Sigmoid colon (tissue), 7 donors: ENCODE results near the gene METRNL. TPM values are rescaled to one million over a fixed set of nuclear protein-coding genes. Genes with fewer than 3 reads are reported as not detected.

Experiments used
- DNase-seq: peaks from one replicate; pipeline ENCODE4 v3.0.0-alpha.2; 2019
- H3K27ac ChIP-seq, 4 donors: fragments of 200-600 bp; sonication (generic); one replicate each; pipeline ENCODE4 v1.5.1; 2016 to 2019; ENCODE audit warnings: mild to moderate bottlenecking in 1 of 4
- H3K27me3 ChIP-seq, 3 donors: fragments of 200-600 bp; sonication (generic); one replicate each; pipeline ENCODE4 v1.5.1; 2019; ENCODE audit warnings: mild to moderate bottlenecking in 1 of 3
- H3K36me3 ChIP-seq, 4 donors: fragments of 200-600 bp; sonication (generic); one replicate each; pipeline ENCODE4 v1.5.1; 2016 to 2019
- H3K4me1 ChIP-seq, 4 donors: fragments of 200-600 bp; sonication (generic); one replicate each; pipeline ENCODE4 v1.5.1; 2017 to 2019
- H3K4me3 ChIP-seq, 4 donors: fragments of 200-600 bp; sonication (generic); one replicate each; pipeline ENCODE4 v1.5.1; 2017 to 2019; ENCODE audit warnings: mild to moderate bottlenecking in 2 of 4, moderate library complexity in 1 of 4
- H3K9me3 ChIP-seq, 4 donors: fragments of 200-600 bp in 3 of 4; sonication (generic) in 3 of 4; one replicate each; pipeline versions ENCODE4 v1.5.1 to v1.6.1; 2013 to 2019
- EP300 ChIP-seq, 4 donors: sonication (generic); formaldehyde crosslinking; IDR thresholded peaks; one replicate each; pipeline ENCODE4 v1.6.1; 2017; ENCODE audit warnings: antibody characterized with exemption in 4 of 4
- POLR2A ChIP-seq, 2 donors: fragments of 450-650 bp; IDR thresholded peaks; one replicate each; pipeline ENCODE4 v1.6.1; 2016; ENCODE audit warnings: antibody characterized with exemption in 2 of 2, mild to moderate bottlenecking in 2 of 2, moderate library complexity in 2 of 2
- POLR2AphosphoS5 ChIP-seq, 4 donors: sonication (generic); formaldehyde crosslinking; IDR thresholded peaks; one replicate each; pipeline ENCODE4 v1.6.1; 2017; ENCODE audit warnings: antibody characterized with exemption in 4 of 4
- WGBS, 2 donors: extraction: QIAGEN DNeasy Blood & Tissue Kit; methylation state at CpG; one replicate each; pipeline ENCODE4 v1.1.7; 2013; 5-methylcytosine and 5-hydroxymethylcytosine counted together
- intact Hi-C: fragments of 100-400 bp; cut with DNase I; formaldehyde crosslinking; loops from one replicate; pipeline ENCODE4 v1.15.1; 2023
- polyA plus RNA-seq, 3 donors: library from polyadenylated mRNA; stranded (reverse); fragments of 200-250 nt; gene quantifications; one replicate each; pipeline ENCODE4 v1.2.3, GENCODE V29; 2013
- total RNA-seq, 4 donors: library from RNA; depleted of rRNA; stranded (reverse); fragments of >200 nt; gene quantifications; one replicate each; pipeline ENCODE4 v1.1.0, GENCODE V29; 2016
- TF ChIP-seq, protein P1 (sequence below), 4 experiments: fragments of 450-650 bp in 3 of 4; fragments of 200-600 bp in 1 of 4; IDR thresholded peaks; one replicate each; pipeline ENCODE4 v1.5.1; 2016 to 2019; ENCODE audit warnings: antibody characterized with exemption in 4 of 4, mild to moderate bottlenecking in 3 of 4, moderate library complexity in 2 of 4
- donor health status: healthy with polysubstance abuse.
- donor health status: Bipolar disorder and iron deficiency.
- donor health status: healthy.

The METRNL gene
- total and polyA plus RNA-seq, 7 donors, result 26.8 to 116 (median 53.6) TPM

DNA sequence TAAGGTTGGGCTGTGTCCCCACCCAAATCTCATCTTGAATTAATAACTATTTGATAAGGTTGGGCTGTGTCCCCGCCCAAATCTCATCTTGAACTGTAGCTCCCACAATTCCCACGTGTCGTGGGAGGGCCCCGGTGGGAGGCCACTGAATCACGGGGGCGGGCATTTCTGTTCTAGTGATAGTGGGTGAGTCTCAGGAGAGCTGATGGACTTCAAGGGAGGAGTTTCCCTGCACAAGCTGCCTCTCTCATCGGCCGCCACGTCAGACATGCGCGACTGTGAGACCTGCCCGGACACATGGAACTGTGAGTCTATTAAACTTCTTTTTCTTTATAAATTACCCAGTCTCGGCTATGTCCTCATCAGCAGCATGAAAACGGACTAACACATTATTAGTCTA is 44.9 kb upstream of the METRNL start:
- H3K27me3 ChIP-seq, result no peaks in the 10 kb centered on the region
- intact Hi-C loops, result no loop called here
- no peaks in the 10 kb centered on the region for H3K4me1 ChIP-seq
- WGBS, 2 donors, result 86 to 92% methylated on average over 14 of the region's 14 CpGs
- H3K36me3 ChIP-seq, result peaks cover 0 to 22% (median 0%) of the 10 kb centered on the region in 4 donors
- no peak for TF ChIP-seq POLR2AphosphoS5 (IDR thresholded peaks at IDR 0.05)
- no peak for TF ChIP-seq POLR2A (IDR thresholded peaks at IDR 0.05)
- no peak for TF ChIP-seq EP300 (IDR thresholded peaks at IDR 0.05)
- TF ChIP-seq, protein P1, sequence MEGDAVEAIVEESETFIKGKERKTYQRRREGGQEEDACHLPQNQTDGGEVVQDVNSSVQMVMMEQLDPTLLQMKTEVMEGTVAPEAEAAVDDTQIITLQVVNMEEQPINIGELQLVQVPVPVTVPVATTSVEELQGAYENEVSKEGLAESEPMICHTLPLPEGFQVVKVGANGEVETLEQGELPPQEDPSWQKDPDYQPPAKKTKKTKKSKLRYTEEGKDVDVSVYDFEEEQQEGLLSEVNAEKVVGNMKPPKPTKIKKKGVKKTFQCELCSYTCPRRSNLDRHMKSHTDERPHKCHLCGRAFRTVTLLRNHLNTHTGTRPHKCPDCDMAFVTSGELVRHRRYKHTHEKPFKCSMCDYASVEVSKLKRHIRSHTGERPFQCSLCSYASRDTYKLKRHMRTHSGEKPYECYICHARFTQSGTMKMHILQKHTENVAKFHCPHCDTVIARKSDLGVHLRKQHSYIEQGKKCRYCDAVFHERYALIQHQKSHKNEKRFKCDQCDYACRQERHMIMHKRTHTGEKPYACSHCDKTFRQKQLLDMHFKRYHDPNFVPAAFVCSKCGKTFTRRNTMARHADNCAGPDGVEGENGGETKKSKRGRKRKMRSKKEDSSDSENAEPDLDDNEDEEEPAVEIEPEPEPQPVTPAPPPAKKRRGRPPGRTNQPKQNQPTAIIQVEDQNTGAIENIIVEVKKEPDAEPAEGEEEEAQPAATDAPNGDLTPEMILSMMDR (IDR thresholded peaks at IDR 0.05), result no peak
- DNase-seq, result no peak
- no peak overlapping the region for H3K4me3 ChIP-seq
- H3K27ac ChIP-seq, result no peak overlapping the region
- no peaks in the 10 kb centered on the region for H3K9me3 ChIP-seq

DNA sequence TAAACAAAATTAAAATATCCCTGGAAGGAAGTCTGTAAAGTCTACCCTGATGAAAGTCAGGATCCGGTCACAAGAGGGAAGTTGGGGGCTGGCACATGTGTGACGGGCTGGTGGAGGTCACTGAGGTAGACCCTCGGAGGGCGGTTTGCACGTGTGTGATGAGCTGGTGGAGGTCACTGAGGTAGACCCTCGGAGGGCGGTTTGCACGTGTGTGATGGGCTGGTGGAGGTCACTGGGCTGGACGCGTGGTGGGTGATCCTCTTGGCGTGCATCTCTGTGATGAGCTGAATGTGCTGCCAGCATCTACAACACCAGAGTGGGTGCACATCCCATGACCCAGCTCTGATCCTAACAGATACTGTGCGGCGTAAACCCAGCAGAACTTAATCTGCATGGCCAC is 43.7 kb upstream of the METRNL start:
- TF ChIP-seq, protein P1 (IDR thresholded peaks at IDR 0.05), result no peak
- TF ChIP-seq POLR2A (IDR thresholded peaks at IDR 0.05) (no peak), POLR2AphosphoS5 (IDR thresholded peaks at IDR 0.05) (no peak), EP300 (IDR thresholded peaks at IDR 0.05) (no peak)
- no peak overlapping the region for H3K27ac ChIP-seq
- H3K27me3 ChIP-seq, result no peaks in the 10 kb centered on the region
- DNase-seq, result no peak
- H3K4me1 ChIP-seq, result no peaks in the 10 kb centered on the region
- H3K4me3 ChIP-seq, result no peak overlapping the region
- WGBS, 2 donors, result 87 to 88% methylated on average over 13 of the region's 13 CpGs
- H3K9me3 ChIP-seq, result no peaks in the 10 kb centered on the region
- peaks cover 0 to 22% (median 0%) of the 10 kb centered on the region in 4 donors for H3K36me3 ChIP-seq
- intact Hi-C loops, result no loop called here

DNA sequence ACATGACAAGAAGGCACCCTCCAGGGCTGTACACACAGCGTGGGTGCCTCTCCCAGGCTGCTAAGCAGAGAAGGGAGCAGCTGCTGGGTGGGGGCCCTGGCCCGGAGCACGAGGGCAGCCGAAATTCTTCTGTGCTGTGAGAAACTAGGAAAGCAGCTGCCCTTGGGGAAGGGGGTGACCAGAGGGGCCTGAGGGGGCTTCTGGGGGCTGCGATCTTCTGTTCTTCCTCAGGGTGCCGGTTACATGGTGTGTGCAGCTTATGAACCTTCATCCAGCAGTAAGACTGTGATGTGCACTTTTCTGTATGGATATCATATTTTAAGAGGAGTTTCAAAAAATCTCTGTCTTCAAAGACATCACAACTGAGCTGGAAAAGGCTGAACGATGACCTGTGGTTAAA is 43.2 kb upstream of the METRNL start:
- Histone ChIP-seq H3K36me3 (peaks cover 0 to 23% (median 0%) of the 10 kb centered on the region in 4 donors), H3K4me3 (no peak overlapping the region), H3K27ac (no peak overlapping the region), H3K4me1 (no peaks in the 10 kb centered on the region), H3K9me3 (peaks cover 0 to 3% (median under 1%) of the 10 kb centered on the region in 4 donors), H3K27me3 (no peaks in the 10 kb centered on the region)
- WGBS, 2 donors, result 97 to 98% methylated on average over 7 of the region's 7 CpGs
- no peak for TF ChIP-seq EP300 (IDR thresholded peaks at IDR 0.05)
- TF ChIP-seq POLR2A (IDR thresholded peaks at IDR 0.05), result no peak
- TF ChIP-seq, protein P1 (IDR thresholded peaks at IDR 0.05), result no peak
- DNase-seq, result no peak
- intact Hi-C loops, result no loop called here

DNA sequence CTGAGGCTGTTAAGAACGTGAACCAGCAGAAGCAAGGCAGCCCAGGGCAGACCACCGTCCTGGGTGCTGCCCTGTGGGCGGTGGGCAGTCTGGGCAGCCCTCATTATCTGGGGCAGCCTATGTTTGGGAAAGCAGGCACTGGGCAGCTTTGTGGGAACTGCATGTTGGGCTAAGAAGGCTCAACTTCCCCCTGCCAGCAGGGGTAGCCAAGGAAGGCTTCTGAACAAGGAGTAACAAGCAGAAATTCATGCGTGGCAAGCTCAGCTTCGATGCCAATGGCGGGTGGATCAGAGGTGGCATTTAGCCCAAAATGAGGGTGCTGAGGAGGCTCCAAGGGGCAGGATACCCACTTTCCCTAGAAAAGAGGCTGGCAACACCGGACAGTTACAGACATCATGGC is 42.7 kb upstream of the METRNL start:
- H3K4me1 ChIP-seq, result no peaks in the 10 kb centered on the region
- TF ChIP-seq, protein P1 (IDR thresholded peaks at IDR 0.05), result no peak
- no peak for TF ChIP-seq POLR2AphosphoS5 (IDR thresholded peaks at IDR 0.05)
- TF ChIP-seq POLR2A (IDR thresholded peaks at IDR 0.05), result no peak
- no peak for TF ChIP-seq EP300 (IDR thresholded peaks at IDR 0.05)
- peaks cover 0 to 28% (median 0%) of the 10 kb centered on the region in 4 donors for H3K36me3 ChIP-seq
- 95% methylated on average over 7 of the region's 7 CpGs for WGBS, 2 donors
- intact Hi-C loops, result no loop called here
- peaks cover 0 to 6% (median 3%) of the 10 kb centered on the region in 4 donors for H3K9me3 ChIP-seq
- DNase-seq, result no peak
- no peak overlapping the region for H3K4me3 ChIP-seq
- no peaks in the 10 kb centered on the region for H3K27me3 ChIP-seq
- H3K27ac ChIP-seq, result no peak overlapping the region
